ENCODE results near the gene STN1. TPM values are rescaled to one million over a fixed set of nuclear protein-coding genes. Genes with fewer than 3 reads are reported as not detected.

The STN1 gene
- total RNA-seq, 1 donor: 20.6 TPM

GRCh38 chr10:103930881-103931280, 12.9 kb upstream of the STN1 start:
- no peak for DNase-seq (ENCODE audit: insufficient read length, low spot score, missing footprints)
- Histone ChIP-seq H3K9me3 (ENCODE audit: low read depth, low read length) (no peaks in the 10 kb centered on the region), H3K27ac (ENCODE audit: low read depth, low read length) (no peak overlapping the region), H2AFZ (ENCODE audit: low read length) (no peak overlapping the region), H3K4me1 (ENCODE audit: insufficient read depth, low read length) (no peaks in the 10 kb centered on the region), H3K36me3 (ENCODE audit: insufficient read depth, low read length) (no peaks in the 10 kb centered on the region), H3K4me3 (ENCODE audit: insufficient read depth, low read length) (no peak overlapping the region), H3K27me3 (ENCODE audit: insufficient read depth, low read length) (no peaks in the 10 kb centered on the region), H3K79me2 (ENCODE audit: insufficient read depth, low read length) (no peaks in the 10 kb centered on the region), H4K20me1 (ENCODE audit: insufficient read depth, low read length) (no peaks in the 10 kb centered on the region), H3K4me2 (ENCODE audit: insufficient read depth, low read length) (no peak overlapping the region)
- TF ChIP-seq CTCF (IDR thresholded peaks at IDR 0.05; ENCODE audit: extremely low read depth, low read depth, low read length): no peak

DNA sequence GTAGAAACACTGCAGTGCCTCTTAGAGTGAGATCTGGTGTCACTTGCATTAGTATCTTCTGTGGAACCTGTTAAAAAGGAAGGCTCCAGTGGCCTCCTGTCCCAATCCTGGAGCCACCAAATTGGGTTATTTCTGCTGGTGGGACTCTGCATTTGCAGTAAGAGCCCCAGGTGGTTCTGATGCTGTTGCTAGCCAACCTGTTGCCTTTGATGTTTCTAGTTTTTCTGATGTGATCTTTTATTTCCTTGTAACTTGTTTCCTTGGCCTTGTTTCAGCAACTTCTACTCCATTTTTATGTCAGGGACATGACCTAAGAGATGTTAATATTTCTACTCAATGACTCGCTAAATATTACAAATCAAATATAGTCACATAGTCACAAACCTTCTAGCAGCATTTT, 12.5 kb upstream of the STN1 start:
- no peak for TF ChIP-seq CTCF (IDR thresholded peaks at IDR 0.05; ENCODE audit: extremely low read depth, low read depth, low read length)
- Histone ChIP-seq H3K79me2 (ENCODE audit: insufficient read depth, low read length) (no peaks in the 10 kb centered on the region), H3K27me3 (ENCODE audit: insufficient read depth, low read length) (no peaks in the 10 kb centered on the region), H3K36me3 (ENCODE audit: insufficient read depth, low read length) (no peaks in the 10 kb centered on the region), H2AFZ (ENCODE audit: low read length) (no peak overlapping the region), H3K4me2 (ENCODE audit: insufficient read depth, low read length) (no peak overlapping the region), H3K27ac (ENCODE audit: low read depth, low read length) (no peak overlapping the region), H3K4me3 (ENCODE audit: insufficient read depth, low read length) (no peak overlapping the region), H3K4me1 (ENCODE audit: insufficient read depth, low read length) (no peaks in the 10 kb centered on the region), H3K9me3 (ENCODE audit: low read depth, low read length) (no peaks in the 10 kb centered on the region), H4K20me1 (ENCODE audit: insufficient read depth, low read length) (no peaks in the 10 kb centered on the region)
- no peak for DNase-seq (ENCODE audit: insufficient read length, low spot score, missing footprints)

GRCh38 chr10:103929381-103929921, 11.5 kb upstream of the STN1 start:
- no peak for DNase-seq (ENCODE audit: insufficient read length, low spot score, missing footprints)
- no peaks in the 10 kb centered on the region for H3K79me2 ChIP-seq (ENCODE audit: insufficient read depth, low read length)
- no peaks in the 10 kb centered on the region for H3K36me3 ChIP-seq (ENCODE audit: insufficient read depth, low read length)
- no peaks in the 10 kb centered on the region for H3K9me3 ChIP-seq (ENCODE audit: low read depth, low read length)
- H3K4me2 ChIP-seq (ENCODE audit: insufficient read depth, low read length): no peak overlapping the region
- H3K4me3 ChIP-seq (ENCODE audit: insufficient read depth, low read length): no peak overlapping the region
- no peaks in the 10 kb centered on the region for H3K4me1 ChIP-seq (ENCODE audit: insufficient read depth, low read length)
- no peaks in the 10 kb centered on the region for H4K20me1 ChIP-seq (ENCODE audit: insufficient read depth, low read length)
- H3K27ac ChIP-seq (ENCODE audit: low read depth, low read length): no peak overlapping the region
- no peaks in the 10 kb centered on the region for H3K27me3 ChIP-seq (ENCODE audit: insufficient read depth, low read length)
- no peak for TF ChIP-seq CTCF (IDR thresholded peaks at IDR 0.05; ENCODE audit: extremely low read depth, low read depth, low read length)
- H2AFZ ChIP-seq (ENCODE audit: low read length): no peak overlapping the region

DNA sequence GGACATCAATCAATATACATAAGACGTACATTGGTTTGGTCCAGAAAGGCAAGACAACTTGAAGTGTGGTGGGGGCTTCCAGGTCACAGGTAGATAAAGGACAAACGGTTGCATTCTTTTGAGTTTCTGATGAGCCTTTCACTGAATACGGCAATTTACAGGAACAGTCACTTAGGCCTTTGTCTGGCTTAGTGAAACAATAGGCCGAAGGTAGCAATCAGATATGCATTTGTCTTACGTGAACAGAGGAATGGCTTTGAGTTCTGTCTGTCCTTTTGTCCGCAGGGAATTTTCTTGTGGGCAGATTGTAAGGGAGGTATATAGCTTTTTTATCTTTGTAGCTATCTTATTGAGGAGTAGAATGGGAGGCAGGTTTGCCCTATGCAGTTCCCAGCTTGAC, 10.8 kb upstream of the STN1 start:
- no peak for TF ChIP-seq CTCF (IDR thresholded peaks at IDR 0.05; ENCODE audit: extremely low read depth, low read depth, low read length)
- Histone ChIP-seq H3K4me3 (ENCODE audit: insufficient read depth, low read length) (no peak overlapping the region), H3K9me3 (ENCODE audit: low read depth, low read length) (no peaks in the 10 kb centered on the region), H3K4me1 (ENCODE audit: insufficient read depth, low read length) (no peaks in the 10 kb centered on the region), H3K27me3 (ENCODE audit: insufficient read depth, low read length) (no peaks in the 10 kb centered on the region), H2AFZ (ENCODE audit: low read length) (no peak overlapping the region), H3K27ac (ENCODE audit: low read depth, low read length) (no peak overlapping the region), H3K79me2 (ENCODE audit: insufficient read depth, low read length) (no peaks in the 10 kb centered on the region), H3K4me2 (ENCODE audit: insufficient read depth, low read length) (no peak overlapping the region), H4K20me1 (ENCODE audit: insufficient read depth, low read length) (no peaks in the 10 kb centered on the region), H3K36me3 (ENCODE audit: insufficient read depth, low read length) (no peaks in the 10 kb centered on the region)
- DNase-seq (ENCODE audit: insufficient read length, low spot score, missing footprints): no peak
